ENCODE measurements around the gene SNX9. TPM values are rescaled to one million over a fixed set of nuclear protein-coding genes. Genes with fewer than 3 reads are reported as not detected.

The SNX9 gene
- total RNA-seq, 2 donors from 2014 or later: 37.3 to 81.7 TPM

DNA sequence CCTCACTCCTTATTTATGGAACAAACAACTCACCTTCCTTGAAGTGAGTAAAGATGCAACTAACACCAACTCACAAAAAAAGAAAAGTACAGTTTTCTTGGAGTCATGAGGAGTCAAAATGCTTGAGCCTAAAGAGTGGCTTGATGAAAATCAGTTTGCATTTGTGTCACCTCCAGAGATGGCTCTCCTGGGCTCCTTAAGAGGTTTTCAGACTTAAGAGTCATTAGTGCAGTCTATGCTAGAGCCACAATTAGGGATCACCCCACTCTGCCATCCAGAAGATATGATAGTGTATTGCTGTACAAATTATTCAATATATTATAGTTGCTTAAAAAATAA lies 11.9 kb upstream of the SNX9 start:
- DNase-seq: no peak
- Histone ChIP-seq H3K9me3 (no peaks in the 10 kb centered on the region), H3K27ac (no peak overlapping the region), H3K4me3 (no peak overlapping the region), H3K9ac (ENCODE audit: low read depth in 2 of 2, low read length in 2 of 2) (no peak overlapping the region), H3K27me3 (no peaks in the 10 kb centered on the region), H3K36me3 (no peaks in the 10 kb centered on the region), H3K4me1 (no peaks in the 10 kb centered on the region)
- TF ChIP-seq, protein P1, sequence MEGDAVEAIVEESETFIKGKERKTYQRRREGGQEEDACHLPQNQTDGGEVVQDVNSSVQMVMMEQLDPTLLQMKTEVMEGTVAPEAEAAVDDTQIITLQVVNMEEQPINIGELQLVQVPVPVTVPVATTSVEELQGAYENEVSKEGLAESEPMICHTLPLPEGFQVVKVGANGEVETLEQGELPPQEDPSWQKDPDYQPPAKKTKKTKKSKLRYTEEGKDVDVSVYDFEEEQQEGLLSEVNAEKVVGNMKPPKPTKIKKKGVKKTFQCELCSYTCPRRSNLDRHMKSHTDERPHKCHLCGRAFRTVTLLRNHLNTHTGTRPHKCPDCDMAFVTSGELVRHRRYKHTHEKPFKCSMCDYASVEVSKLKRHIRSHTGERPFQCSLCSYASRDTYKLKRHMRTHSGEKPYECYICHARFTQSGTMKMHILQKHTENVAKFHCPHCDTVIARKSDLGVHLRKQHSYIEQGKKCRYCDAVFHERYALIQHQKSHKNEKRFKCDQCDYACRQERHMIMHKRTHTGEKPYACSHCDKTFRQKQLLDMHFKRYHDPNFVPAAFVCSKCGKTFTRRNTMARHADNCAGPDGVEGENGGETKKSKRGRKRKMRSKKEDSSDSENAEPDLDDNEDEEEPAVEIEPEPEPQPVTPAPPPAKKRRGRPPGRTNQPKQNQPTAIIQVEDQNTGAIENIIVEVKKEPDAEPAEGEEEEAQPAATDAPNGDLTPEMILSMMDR (IDR thresholded peaks at IDR 0.05): no peak
- intact Hi-C loops (cut with DNase I): no loop called here

DNA sequence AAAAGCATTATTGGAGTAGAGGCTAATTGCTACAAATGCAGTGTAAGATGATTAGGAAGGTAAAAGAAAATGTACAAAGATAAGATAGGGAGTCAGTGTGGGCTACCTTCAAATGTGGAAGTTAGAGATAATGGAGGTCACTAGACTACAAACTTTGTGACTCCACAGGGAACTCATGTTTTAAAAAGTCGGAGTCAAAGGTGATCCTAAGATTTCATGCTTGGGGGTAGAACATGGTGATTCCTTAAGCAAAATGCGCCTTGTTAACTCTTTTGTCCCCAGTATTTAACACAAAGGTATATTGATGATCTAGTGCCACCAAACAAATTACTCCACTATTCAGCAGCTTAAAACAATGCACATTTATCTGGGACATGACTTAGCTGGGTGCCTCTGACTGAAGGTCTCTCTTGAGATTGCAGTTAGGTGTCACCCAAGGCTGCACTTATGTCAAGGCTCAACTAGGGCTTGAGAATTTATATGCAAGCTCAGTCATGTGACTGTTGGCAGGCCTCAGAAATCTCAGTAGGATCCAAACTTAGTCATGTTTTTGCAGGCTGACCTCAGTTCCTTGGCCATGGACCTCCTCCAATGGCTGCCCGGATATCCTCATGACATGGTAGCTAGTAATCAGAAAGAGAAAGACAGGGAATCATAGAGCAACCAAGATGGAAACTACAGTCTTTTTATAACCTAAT lies 11.4 kb upstream of the SNX9 start:
- no peaks in the 10 kb centered on the region for H3K9me3 ChIP-seq
- H3K4me1 ChIP-seq: no peaks in the 10 kb centered on the region
- H3K9ac ChIP-seq (ENCODE audit: low read depth in 2 of 2, low read length in 2 of 2): no peak overlapping the region
- no peak overlapping the region for H3K27ac ChIP-seq
- TF ChIP-seq, protein P1 (IDR thresholded peaks at IDR 0.05): no peak
- intact Hi-C loops (cut with DNase I): no loop called here
- H3K4me3 ChIP-seq: no peak overlapping the region
- no peak for DNase-seq
- H3K27me3 ChIP-seq: no peaks in the 10 kb centered on the region
- H3K36me3 ChIP-seq: no peaks in the 10 kb centered on the region

DNA sequence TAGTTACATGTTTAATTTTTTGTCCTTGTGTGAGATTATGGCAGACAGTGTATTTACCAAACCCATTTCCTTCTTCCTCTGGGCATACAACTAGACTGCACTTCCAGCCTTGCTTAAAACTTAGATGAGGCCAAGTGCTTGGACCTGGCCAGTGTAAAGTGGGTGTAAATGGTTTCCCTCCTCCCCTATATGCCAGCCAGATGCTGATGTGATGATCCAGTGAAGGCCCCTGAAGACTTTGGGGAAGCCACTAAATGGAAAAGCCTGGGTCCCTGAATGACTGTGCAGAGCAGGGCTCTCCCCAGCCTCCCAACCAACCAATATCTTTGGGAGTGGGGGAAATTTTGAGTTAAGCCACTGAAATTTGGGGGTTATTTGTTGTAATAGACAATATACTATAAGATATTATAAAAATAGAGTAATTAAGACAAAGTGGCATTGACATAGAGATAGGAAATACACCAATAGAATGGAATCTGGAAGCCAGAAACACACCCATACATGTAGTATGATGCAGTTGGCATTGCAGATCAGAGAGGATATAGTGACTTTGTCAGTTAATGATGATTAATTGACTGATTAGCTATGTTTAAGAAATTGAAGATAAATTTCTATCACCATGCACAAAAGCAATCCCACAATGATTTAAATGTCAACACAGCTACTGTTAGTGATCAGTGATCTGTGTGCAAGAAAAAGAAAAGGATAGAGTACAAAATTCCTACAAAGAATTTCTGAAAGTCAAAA lies 10.4 kb upstream of the SNX9 start:
- no peaks in the 10 kb centered on the region for H3K9me3 ChIP-seq
- intact Hi-C loops (cut with DNase I): no loop called here

DNA sequence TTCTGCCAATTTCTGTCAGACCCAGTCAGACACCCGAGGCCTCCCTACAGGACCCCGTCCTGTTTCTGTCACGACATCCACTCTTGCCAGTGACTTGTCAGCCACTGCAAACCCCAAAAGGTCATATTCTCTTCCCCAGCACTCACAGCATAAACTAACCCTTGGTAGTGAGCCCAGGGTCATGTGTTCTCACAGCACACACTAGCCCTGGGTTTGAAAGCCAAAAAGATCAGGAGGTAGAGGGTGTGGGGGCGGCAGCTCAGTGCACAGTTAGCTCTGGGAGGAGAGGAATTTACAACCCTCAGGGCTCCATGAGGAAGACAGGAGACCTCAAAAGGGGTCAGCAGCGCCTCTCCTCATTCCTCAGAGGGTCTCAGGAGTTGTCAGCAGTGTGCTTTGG lies 9.9 kb upstream of the SNX9 start:
- no peak overlapping the region for H3K9ac ChIP-seq (ENCODE audit: low read depth in 2 of 2, low read length in 2 of 2)
- no peak overlapping the region for H3K27ac ChIP-seq
- no peak overlapping the region for H3K4me3 ChIP-seq
- peak; percentile 40 for DNase-seq
- H3K4me1 ChIP-seq: no peaks in the 10 kb centered on the region
- no peaks in the 10 kb centered on the region for H3K27me3 ChIP-seq
- intact Hi-C loops (cut with DNase I): no loop called here
- no peaks in the 10 kb centered on the region for H3K9me3 ChIP-seq
- TF ChIP-seq, protein P1 (IDR thresholded peaks at IDR 0.05): no peak
- no peaks in the 10 kb centered on the region for H3K36me3 ChIP-seq

More for the DNA sequence above, 10.4 kb upstream of the SNX9 start:
- Histone ChIP-seq H3K9ac (ENCODE audit: low read depth in 2 of 2, low read length in 2 of 2) (no peak overlapping the region), H3K4me1 (no peaks in the 10 kb centered on the region), H3K36me3 (no peaks in the 10 kb centered on the region), H3K27me3 (no peaks in the 10 kb centered on the region), H3K27ac (no peak overlapping the region), H3K4me3 (no peak overlapping the region)
- TF ChIP-seq, protein P1 (IDR thresholded peaks at IDR 0.05): no peak
- no peak for DNase-seq

DNA sequence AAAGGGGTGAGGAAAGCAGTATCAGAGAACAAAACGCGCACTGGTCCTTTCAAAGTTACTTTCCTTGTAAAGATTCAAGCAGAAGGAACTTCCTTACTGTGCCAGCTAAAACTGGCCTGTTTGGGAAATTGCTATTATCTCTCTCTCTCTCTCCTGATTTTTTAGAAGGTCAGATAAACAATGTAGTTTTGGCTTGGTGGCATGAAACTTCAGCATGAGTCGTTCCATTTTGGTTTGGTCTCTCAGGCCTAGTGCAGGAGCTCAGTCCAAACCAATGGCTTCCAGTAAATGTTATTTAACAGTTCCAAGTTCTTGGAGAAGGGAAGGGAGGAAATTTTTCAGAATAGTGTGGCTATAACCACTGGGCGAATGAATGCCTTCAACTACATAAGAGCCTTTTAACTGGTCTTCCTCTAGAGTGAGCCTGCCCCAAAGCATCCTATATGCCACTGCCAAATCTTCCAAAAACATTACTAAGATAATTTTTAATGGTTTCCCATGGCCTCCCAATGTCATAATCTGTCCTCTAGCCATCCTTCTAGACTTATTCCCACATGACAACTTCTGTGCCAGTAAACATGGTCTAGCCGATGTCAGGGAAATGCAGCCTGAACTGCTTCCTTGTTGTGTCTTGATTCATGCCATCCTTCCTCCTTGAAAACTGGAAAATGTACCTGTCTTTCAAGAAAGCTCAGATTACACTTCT lies 9.1 kb upstream of the SNX9 start:
- Histone ChIP-seq H3K4me1 (no peaks in the 10 kb centered on the region), H3K4me3 (no peak overlapping the region), H3K27me3 (no peaks in the 10 kb centered on the region), H3K9ac (ENCODE audit: low read depth in 2 of 2, low read length in 2 of 2) (no peak overlapping the region), H3K27ac (no peak overlapping the region), H3K36me3 (no peaks in the 10 kb centered on the region), H3K9me3 (no peaks in the 10 kb centered on the region)
- intact Hi-C loops (cut with DNase I): no loop called here
- no peak for DNase-seq
- TF ChIP-seq, protein P1 (IDR thresholded peaks at IDR 0.05): no peak
